HCT116 (cell line): ENCODE measurements around the gene ENTPD8. TPM values are rescaled to one million over a fixed set of nuclear protein-coding genes. Genes with fewer than 3 reads are reported as not detected.

ENCODE experiments used
- ATAC-seq: fragments of 200-7000 bp; cut with Tn5 transposase; 2 replicates; pipeline ENCODE4 v1.9.1; 2020; ENCODE audit warnings: mild to moderate bottlenecking, moderate library complexity
- BruUV-seq: library from RNA; stranded (reverse); fragments of 400-500 nt; replicated peaks from 2 replicates; lab custom pipeline; 2021; lab: Mats Ljungman, UMichigan
- CTCF ChIA-PET: fragments of 300-600 bp; sonication (Branson Sonifier 250); formaldehyde crosslinking; loops from one replicate; lab custom pipeline; 2021; ENCODE audit warnings: antibody characterized with exemption; lab: Charles Lee
- POLR2A ChIA-PET: fragments of 300-600, 350-600 bp; sonication (Branson Sonifier 250); formaldehyde crosslinking; loops from one replicate; lab custom pipeline; 2021; ENCODE audit warnings: antibody characterized with exemption; lab: Charles Lee
- RAD21 ChIA-PET, 2 experiments: fragments of 300-600 bp; sonication (Branson Sonifier 250); formaldehyde crosslinking; loops; one replicate each; lab custom pipeline; 2023; ENCODE audit warnings: low total read pairs in 2 of 2; ENCODE audit not compliant: uncharacterized antibody in 2 of 2, unreplicated experiment in 2 of 2, low non-redundant PET in 1 of 2; lab: Charles Lee
- DNase-seq: peaks from one replicate; pipeline ENCODE4 v3.0.0-alpha.2; 2010; ENCODE audit warnings: low read depth, low spot score
- H2AFZ ChIP-seq: fragments of 200-600 bp; shearing (Covaris generic), sonication (generic); 2 replicates; pipeline ENCODE4 v1.6.1; 2017; ENCODE audit warnings: low read depth, mixed run types, mixed read lengths, antibody characterized with exemption, low read length; ENCODE audit not compliant: poor library complexity, severe bottlenecking
- H3K27ac ChIP-seq: 2 replicates; pipeline ENCODE4 v1.5.1; 2012; ENCODE audit warnings: low read depth, low read length
- H3K27me3 ChIP-seq: fragments of 200-600 bp; sonication (generic); 2 replicates; pipeline ENCODE4 v1.6.1; 2016; ENCODE audit warnings: mixed run types, low read length, mixed read lengths; ENCODE audit not compliant: insufficient read depth
- H3K36me3 ChIP-seq, 2 experiments: fragments of 200-500 bp in 1 of 2; fragments of 200-600 bp in 1 of 2; sonication (Bioruptor generic) in 1 of 2; sonication (generic) in 1 of 2; 2 replicates each; pipeline versions ENCODE4 v1.5.1 to v1.6.1; 2014 to 2016; ENCODE audit warnings: low read length in 2 of 2, inconsistent platforms in 1 of 2, mixed read lengths in 1 of 2, mixed run types in 1 of 2; ENCODE audit not compliant: insufficient read depth in 2 of 2, control insufficient read depth in 1 of 2
- H3K4me1 ChIP-seq, 2 experiments: fragments of 200-600 bp in 1 of 2; sonication (generic) in 1 of 2; 2 replicates each; pipeline versions ENCODE4 v1.5.1 to v1.6.1; 2012 to 2017; ENCODE audit warnings: low read length in 2 of 2, inconsistent platforms in 1 of 2, mild to moderate bottlenecking in 1 of 2, mixed read lengths in 1 of 2, mixed run types in 1 of 2, moderate library complexity in 1 of 2; ENCODE audit not compliant: insufficient read depth in 2 of 2, control insufficient read depth in 1 of 2
- H3K4me2 ChIP-seq: fragments of 200-600 bp; sonication (generic); 2 replicates; pipeline ENCODE4 v1.6.1; 2017; ENCODE audit warnings: mixed run types, low read length, mixed read lengths
- H3K4me3 ChIP-seq, 2 experiments: fragments of 200-600 bp in 1 of 2; sonication (generic) in 1 of 2; replicated peaks in 1 of 2; 2 replicates each; pipeline ENCODE4 v1.5.1; 2011 to 2016; ENCODE audit warnings: low read length in 2 of 2, control low read depth in 1 of 2, low read depth in 1 of 2, mild to moderate bottlenecking in 1 of 2, mixed read lengths in 1 of 2, mixed run types in 1 of 2
- H3K79me2 ChIP-seq: fragments of 200-600 bp; sonication (generic); 2 replicates; pipeline ENCODE4 v1.6.1; 2017; ENCODE audit warnings: mild to moderate bottlenecking, mixed run types, low read length, moderate library complexity, mixed read lengths; ENCODE audit not compliant: insufficient read depth
- H3K9ac ChIP-seq: fragments of 200-600 bp; sonication (generic); 2 replicates; pipeline ENCODE4 v1.6.1; 2016; ENCODE audit warnings: low read length, mixed read lengths
- H3K9me2 ChIP-seq: fragments of 200-600 bp; sonication (generic), shearing (Covaris generic); 2 replicates; pipeline ENCODE4 v1.6.1; 2017; ENCODE audit warnings: mixed run types, mild to moderate bottlenecking, moderate library complexity; ENCODE audit not compliant: insufficient read depth
- H3K9me3 ChIP-seq, 2 experiments: fragments of 200-500 bp in 1 of 2; fragments of 200-600 bp in 1 of 2; sonication (Bioruptor generic) in 1 of 2; sonication (generic) in 1 of 2; 2 replicates each; pipeline ENCODE4 v1.6.1; 2014 to 2017; ENCODE audit warnings: low read length in 2 of 2, mixed read lengths in 2 of 2, inconsistent platforms in 1 of 2, low read depth in 1 of 2, mild to moderate bottlenecking in 1 of 2, mixed run types in 1 of 2, moderate library complexity in 1 of 2; ENCODE audit not compliant: control insufficient read depth in 1 of 2, insufficient read depth in 1 of 2
- H4K20me1 ChIP-seq: fragments of 200-600 bp; sonication (generic), shearing (Covaris generic); 2 replicates; pipeline ENCODE4 v1.6.1; 2017; ENCODE audit warnings: mixed run types, mild to moderate bottlenecking, moderate library complexity; ENCODE audit not compliant: insufficient read depth
- CEBPB ChIP-seq: IDR thresholded peaks from 2 replicates; pipeline ENCODE4 v1.6.1; 2012; ENCODE audit warnings: low read depth
- CTCF ChIP-seq, 3 experiments: fragments of 200-600 bp in 1 of 3; sonication (generic) in 1 of 3; IDR thresholded peaks in 2 of 3; conservative IDR thresholded peaks in 1 of 3; 2 replicates each; pipeline ENCODE4 v1.5.1; 2012 to 2017; ENCODE audit warnings: low read depth in 2 of 3, low read length in 2 of 3, antibody characterized with exemption in 1 of 3, borderline replicate concordance in 1 of 3, control low read depth in 1 of 3, mild to moderate bottlenecking in 1 of 3, mixed read lengths in 1 of 3, mixed run types in 1 of 3, moderate library complexity in 1 of 3; ENCODE audit not compliant: insufficient read depth in 1 of 3
- ELF1 ChIP-seq: IDR thresholded peaks from 2 replicates; pipeline ENCODE4 v1.6.1; 2012; ENCODE audit warnings: low read depth, borderline replicate concordance
- JUND ChIP-seq: IDR thresholded peaks from 2 replicates; pipeline ENCODE4 v1.6.1; 2012
- MAX ChIP-seq: IDR thresholded peaks from 2 replicates; pipeline ENCODE4 v1.6.1; 2012
- POLR2A ChIP-seq: IDR thresholded peaks from 2 replicates; pipeline ENCODE4 v1.7.0; 2011; ENCODE audit warnings: borderline replicate concordance; ENCODE audit not compliant: insufficient read depth, insufficient read length; ENCODE audit errors: extremely low read depth
- POLR2AphosphoS5 ChIP-seq: IDR thresholded peaks from 2 replicates; pipeline ENCODE4 v1.6.1; 2011; ENCODE audit warnings: mild to moderate bottlenecking, low read depth, low read length, moderate library complexity
- SP1 ChIP-seq: IDR thresholded peaks from 2 replicates; pipeline ENCODE4 v1.6.1; 2012; ENCODE audit warnings: low read depth
- SRF ChIP-seq: IDR thresholded peaks from 2 replicates; pipeline ENCODE4 v1.6.1; 2012; ENCODE audit warnings: low read depth
- intact Hi-C: fragments of 100-400 bp; cut with micrococcal nuclease; formaldehyde crosslinking; loops from 2 replicates; pipeline ENCODE4 v1.10.0; 2022
- total RNA-seq: library from RNA; stranded (reverse); gene quantifications from one replicate; pipeline ENCODE4 v1.2.1, GENCODE V29; 2021; ENCODE audit not compliant: unreplicated experiment
- TF ChIP-seq, protein P1 (sequence below): IDR thresholded peaks from 2 replicates; pipeline ENCODE4 v1.6.1; 2011; ENCODE audit warnings: mild to moderate bottlenecking, low read length, moderate library complexity; ENCODE audit not compliant: insufficient replicate concordance; ENCODE audit errors: extremely low read depth

Gene ENTPD8
- total RNA-seq, 1 experiment from 2014 or later: 1.7 TPM

DNA sequence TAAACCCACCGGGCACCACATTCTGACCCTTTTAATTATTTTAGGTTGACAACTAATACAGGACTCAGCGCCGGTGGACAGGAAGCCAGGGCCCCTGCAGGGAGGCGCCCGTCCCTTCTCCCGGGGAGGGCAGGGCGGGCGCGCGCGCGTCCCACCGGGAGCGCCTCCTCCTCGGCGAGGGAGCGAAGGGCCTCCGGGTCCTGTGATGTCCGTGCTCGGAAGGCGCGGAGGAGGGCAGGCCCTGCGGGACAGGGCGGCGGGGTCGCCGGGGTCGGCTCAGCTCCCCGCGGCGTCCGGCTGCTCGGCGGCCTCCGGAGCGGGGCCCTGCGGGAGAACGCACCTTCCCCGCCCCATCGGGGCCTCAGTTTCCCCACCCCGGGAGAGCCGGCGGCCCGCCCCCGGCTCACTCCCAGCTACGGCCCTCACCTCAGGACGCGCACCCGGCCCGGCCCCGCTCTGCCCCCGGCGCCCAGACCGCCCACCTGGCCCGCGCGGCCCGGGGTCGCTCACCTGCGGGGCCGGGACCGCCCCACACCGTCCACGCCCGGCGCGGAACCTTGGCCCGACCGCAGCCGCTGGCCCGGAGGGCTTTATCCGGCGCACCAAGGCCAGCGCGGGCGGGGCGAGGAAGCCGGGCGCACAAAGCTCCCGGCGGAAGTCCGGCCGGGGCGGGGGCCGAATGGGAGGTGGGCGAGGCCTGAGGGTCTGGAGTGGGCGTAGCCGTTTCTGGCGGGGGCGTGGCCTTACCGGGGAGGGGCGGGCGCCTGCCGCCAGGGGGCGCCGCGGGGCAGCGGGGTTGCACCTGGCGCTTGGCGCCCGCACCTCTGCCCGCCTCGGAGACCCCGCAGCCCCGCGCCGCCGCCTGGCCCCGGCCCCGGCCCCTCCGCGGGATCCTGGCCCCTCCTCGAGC lies 18.3 kb downstream of the ENTPD8 start, which contains the start of the genes EXD3 and NOXA1 (continued):
- TF ChIP-seq, protein P1, sequence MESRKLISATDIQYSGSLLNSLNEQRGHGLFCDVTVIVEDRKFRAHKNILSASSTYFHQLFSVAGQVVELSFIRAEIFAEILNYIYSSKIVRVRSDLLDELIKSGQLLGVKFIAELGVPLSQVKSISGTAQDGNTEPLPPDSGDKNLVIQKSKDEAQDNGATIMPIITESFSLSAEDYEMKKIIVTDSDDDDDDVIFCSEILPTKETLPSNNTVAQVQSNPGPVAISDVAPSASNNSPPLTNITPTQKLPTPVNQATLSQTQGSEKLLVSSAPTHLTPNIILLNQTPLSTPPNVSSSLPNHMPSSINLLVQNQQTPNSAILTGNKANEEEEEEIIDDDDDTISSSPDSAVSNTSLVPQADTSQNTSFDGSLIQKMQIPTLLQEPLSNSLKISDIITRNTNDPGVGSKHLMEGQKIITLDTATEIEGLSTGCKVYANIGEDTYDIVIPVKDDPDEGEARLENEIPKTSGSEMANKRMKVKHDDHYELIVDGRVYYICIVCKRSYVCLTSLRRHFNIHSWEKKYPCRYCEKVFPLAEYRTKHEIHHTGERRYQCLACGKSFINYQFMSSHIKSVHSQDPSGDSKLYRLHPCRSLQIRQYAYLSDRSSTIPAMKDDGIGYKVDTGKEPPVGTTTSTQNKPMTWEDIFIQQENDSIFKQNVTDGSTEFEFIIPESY: no peak
- TF ChIP-seq CTCF (IDR thresholded peaks at IDR 0.05 in 2 of 3, conservative IDR thresholded peaks at IDR 0.05 in 1 of 3; ENCODE audit: borderline replicate concordance in 1 of 3, insufficient read depth in 1 of 3, low read depth in 2 of 3, low read length in 2 of 3) (peak in 2 of 3 experiments; percentile 46 to 72; a peak in 4 of 6 replicates), POLR2A (no peak), POLR2AphosphoS5 (peak; percentile 67)

- Histone ChIP-seq H3K4me1 (peaks cover 21 to 29% of the 10 kb centered on the region in 2 experiments), H3K36me3 (no peaks in the 10 kb centered on the region; a peak in 1 of 4 replicates), H3K27ac (peak overlapping the region; percentile 99), H3K79me2 (peaks cover 40% of the 10 kb centered on the region), H2AFZ (no peak overlapping the region), H3K9me2 (no peaks in the 10 kb centered on the region), H3K9me3 (no peaks in the 10 kb centered on the region), H4K20me1 (no peaks in the 10 kb centered on the region), H3K9ac (peak overlapping the region; percentile 71), H3K4me2 (peak overlapping the region; percentile 69), H3K27me3 (no peaks in the 10 kb centered on the region), H3K4me3 (peak overlapping the region; percentile 60 to 79)
- ChIA-PET POLR2A (interaction anchor here (2.1 kb wide), 1 partner anchor 9 kb away, joined by 10 read pairs; no protein-coding TSS in a partner anchor), CTCF (interaction anchor here (2.1 kb wide), 1 partner anchor 22 kb away, joined by 10 read pairs; no protein-coding TSS in a partner anchor), RAD21 (no interaction called here)
- intact Hi-C loops: loop anchor here (5.0 kb wide), 1 partner anchor 130 kb away; no protein-coding TSS in a partner anchor
- TF ChIP-seq ELF1 (no peak), JUND (no peak), CEBPB (no peak), SP1 (no peak), SRF (no peak), MAX (no peak)
- DNase-seq (no peak), ATAC-seq (no peak)
- TSS peak; percentile 68 for BruUV-seq
Measured at GRCh38 chr9:137421838-137422603, 19.1 kb downstream of the ENTPD8 start.
